RWPE2 (cell line): ENCODE measurements around the gene APOA1.

Source experiments
- ATAC-seq: fragments of 200-7000 bp; cut with Tn5 transposase; 3 replicates; pipeline ENCODE4 v1.9.1; 2021; ENCODE audit warnings: low read depth
- DNase-seq: peaks from one replicate; pipeline ENCODE4 v3.0.0-alpha.2; 2020; ENCODE audit warnings: low spot score
- H3K27ac ChIP-seq: fragments of 450-650 bp; 2 replicates; pipeline ENCODE4 v1.5.1; 2017; ENCODE audit warnings: mild to moderate bottlenecking; ENCODE audit not compliant: poor library complexity, severe bottlenecking
- H3K27me3 ChIP-seq: fragments of 250-450 bp; sonication (Bioruptor Pico); 2 replicates; pipeline ENCODE4 v1.5.1; 2021; ENCODE audit warnings: mild to moderate bottlenecking, moderate library complexity; ENCODE audit not compliant: insufficient read depth, poor library complexity, severe bottlenecking
- H3K36me3 ChIP-seq: fragments of 250-450 bp; sonication (Bioruptor Pico); 2 replicates; pipeline ENCODE4 v1.5.1; 2020; ENCODE audit warnings: low read depth, mild to moderate bottlenecking, moderate library complexity
- H3K4me1 ChIP-seq: fragments of 250-450 bp; sonication (Bioruptor Pico); 2 replicates; pipeline ENCODE4 v1.5.1; 2021; ENCODE audit warnings: mild to moderate bottlenecking, moderate library complexity; ENCODE audit not compliant: insufficient read depth, poor library complexity, severe bottlenecking
- H3K4me3 ChIP-seq: fragments of 250-450 bp; sonication (Bioruptor Pico); 2 replicates; pipeline ENCODE4 v1.5.1; 2021; ENCODE audit warnings: mild to moderate bottlenecking, moderate library complexity; ENCODE audit not compliant: severe bottlenecking
- H3K9me3 ChIP-seq: fragments of 250-450 bp; sonication (Bioruptor Pico); 2 replicates; pipeline ENCODE4 v1.5.1; 2021; ENCODE audit warnings: mild to moderate bottlenecking, moderate library complexity; ENCODE audit not compliant: severe bottlenecking
- TF ChIP-seq, protein P1 (sequence below): fragments of 450-650 bp; IDR thresholded peaks from one replicate; pipeline ENCODE4 v1.5.1; 2017; ENCODE audit warnings: mild to moderate bottlenecking, moderate library complexity; ENCODE audit not compliant: poor library complexity, severe bottlenecking

The APOA1 gene

DNA sequence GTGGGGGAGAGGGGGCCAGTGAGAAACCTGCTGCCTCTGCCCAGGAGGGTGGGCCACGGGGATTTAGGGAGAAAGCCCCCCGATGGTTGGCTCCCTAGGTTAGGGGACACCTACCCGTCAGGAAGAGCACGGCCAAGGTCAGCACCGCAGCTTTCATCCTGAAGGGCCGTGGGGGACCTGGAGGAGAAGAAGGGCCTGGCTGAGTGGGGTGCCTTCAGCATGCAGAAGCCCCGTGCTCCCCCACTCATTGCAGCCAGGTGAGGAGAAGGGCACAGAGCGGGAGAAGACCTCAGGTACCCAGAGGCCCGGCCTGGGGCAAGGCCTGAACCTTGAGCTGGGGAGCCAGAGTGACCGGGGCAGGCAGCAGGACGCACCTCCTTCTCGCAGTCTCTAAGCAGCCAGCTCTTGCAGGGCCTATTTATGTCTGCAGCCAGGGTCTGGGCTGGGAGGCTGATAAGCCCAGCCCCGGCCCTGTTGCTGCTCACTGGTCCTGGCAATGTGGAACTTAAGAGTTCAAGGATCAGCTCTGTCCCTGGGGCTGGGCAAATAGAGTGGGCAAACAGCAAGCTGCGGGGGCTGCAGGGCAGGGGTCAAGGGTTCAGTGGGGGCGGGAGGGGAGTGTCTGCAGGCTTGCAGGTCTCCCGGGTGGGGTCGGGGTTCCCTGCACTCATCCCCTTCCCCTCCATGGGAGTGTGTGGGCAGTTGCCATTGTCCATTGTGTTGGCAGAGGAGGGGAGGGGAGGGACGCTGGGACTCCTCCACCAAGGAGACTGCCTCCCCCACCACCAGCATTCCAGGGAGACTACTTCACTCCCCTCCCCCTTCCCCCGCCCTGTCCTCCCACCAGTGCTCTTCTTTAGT is at the start of gene APOA1:
Gene APOA1, minus strand, starts transcription at position 392 of the 861 bp plus-strand sequence. Its CDS starts 235 bp downstream, at position 157.
- Histone ChIP-seq H3K4me1 (no peaks in the 10 kb centered on the region), H3K36me3 (no peaks in the 10 kb centered on the region), H3K27me3 (no peaks in the 10 kb centered on the region), H3K9me3 (no peaks in the 10 kb centered on the region), H3K4me3 (no peak within 1 kb of the TSS), H3K27ac (no peak within 1 kb of the TSS)
- no peak for DNase-seq
- TF ChIP-seq, protein P1, sequence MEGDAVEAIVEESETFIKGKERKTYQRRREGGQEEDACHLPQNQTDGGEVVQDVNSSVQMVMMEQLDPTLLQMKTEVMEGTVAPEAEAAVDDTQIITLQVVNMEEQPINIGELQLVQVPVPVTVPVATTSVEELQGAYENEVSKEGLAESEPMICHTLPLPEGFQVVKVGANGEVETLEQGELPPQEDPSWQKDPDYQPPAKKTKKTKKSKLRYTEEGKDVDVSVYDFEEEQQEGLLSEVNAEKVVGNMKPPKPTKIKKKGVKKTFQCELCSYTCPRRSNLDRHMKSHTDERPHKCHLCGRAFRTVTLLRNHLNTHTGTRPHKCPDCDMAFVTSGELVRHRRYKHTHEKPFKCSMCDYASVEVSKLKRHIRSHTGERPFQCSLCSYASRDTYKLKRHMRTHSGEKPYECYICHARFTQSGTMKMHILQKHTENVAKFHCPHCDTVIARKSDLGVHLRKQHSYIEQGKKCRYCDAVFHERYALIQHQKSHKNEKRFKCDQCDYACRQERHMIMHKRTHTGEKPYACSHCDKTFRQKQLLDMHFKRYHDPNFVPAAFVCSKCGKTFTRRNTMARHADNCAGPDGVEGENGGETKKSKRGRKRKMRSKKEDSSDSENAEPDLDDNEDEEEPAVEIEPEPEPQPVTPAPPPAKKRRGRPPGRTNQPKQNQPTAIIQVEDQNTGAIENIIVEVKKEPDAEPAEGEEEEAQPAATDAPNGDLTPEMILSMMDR = no peak
- no peak for ATAC-seq

DNA sequence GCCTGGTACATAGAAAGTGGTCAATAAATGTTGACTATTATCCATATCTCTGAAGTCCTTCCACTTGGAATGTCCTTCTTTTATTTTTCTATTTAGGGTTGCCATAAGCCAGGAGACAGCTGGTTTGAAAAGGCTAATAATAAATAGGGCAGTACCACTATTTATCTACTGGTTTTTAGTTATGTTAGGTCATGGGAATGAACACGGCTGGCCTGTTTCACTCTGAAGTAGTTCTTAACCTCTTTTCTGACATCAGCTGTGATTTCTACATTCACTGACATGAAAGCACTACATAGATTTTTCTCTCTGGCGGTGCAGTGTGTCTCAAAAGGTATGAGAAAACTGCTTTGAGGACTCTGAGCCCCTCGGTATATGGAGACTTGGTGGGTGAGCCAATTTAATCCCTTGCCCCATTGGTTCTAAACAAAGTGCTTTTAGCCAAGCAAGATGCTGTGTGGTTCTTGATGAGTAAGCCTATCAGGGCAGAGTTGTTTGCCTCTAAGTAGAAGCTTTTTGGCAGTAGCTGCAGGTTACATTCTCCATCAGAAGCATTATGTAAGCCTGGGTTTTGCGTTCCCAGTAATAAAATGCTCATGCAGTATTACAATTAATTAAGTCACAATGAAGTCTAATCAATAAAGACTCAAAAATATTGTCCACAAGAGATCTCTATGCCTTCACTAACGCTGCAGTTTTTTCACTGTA is 48.7 kb upstream of the APOA1 start:
- DNase-seq (no peak), ATAC-seq (no peak)
- no peak overlapping the region for H3K4me3 ChIP-seq
- TF ChIP-seq, protein P1 = no peak
- no peaks in the 10 kb centered on the region for H3K9me3 ChIP-seq
- no peaks in the 10 kb centered on the region for H3K4me1 ChIP-seq
- no peaks in the 10 kb centered on the region for H3K36me3 ChIP-seq
- no peak overlapping the region for H3K27ac ChIP-seq
- H3K27me3 ChIP-seq = no peaks in the 10 kb centered on the region

DNA sequence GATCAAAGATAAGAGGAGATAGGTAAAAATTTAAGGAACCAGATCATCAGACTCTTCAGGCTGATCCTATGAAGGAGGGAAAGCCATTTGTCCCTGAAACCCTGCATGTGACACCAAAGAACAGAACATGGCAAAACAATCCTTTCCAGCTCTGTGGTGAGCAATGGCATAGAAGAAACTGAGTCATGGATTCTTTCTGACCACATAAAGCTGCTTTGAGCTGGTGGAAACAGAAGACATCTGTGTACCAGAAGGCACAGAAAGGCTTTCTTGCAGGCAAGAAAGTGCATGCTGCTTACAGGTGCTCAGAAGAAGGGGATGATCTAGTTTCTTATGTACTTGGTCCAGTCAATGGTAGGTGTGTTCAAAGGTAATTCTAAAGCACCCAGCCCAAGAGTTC is 45.0 kb upstream of the APOA1 start:
- Histone ChIP-seq H3K27ac (no peak overlapping the region), H3K4me3 (no peak overlapping the region), H3K4me1 (no peaks in the 10 kb centered on the region), H3K36me3 (no peaks in the 10 kb centered on the region), H3K27me3 (no peaks in the 10 kb centered on the region), H3K9me3 (no peaks in the 10 kb centered on the region)
- ATAC-seq (no peak), DNase-seq (no peak)
- TF ChIP-seq, protein P1 = no peak

GRCh38 chr11:116881143-116881542 is 43.7 kb upstream of the APOA1 start:
- Histone ChIP-seq H3K27ac (no peak overlapping the region), H3K9me3 (no peaks in the 10 kb centered on the region), H3K27me3 (no peaks in the 10 kb centered on the region), H3K4me1 (no peaks in the 10 kb centered on the region), H3K4me3 (no peak overlapping the region), H3K36me3 (no peaks in the 10 kb centered on the region)
- TF ChIP-seq, protein P1 = no peak
- no peak for ATAC-seq
- no peak for DNase-seq
